WTC11 (cell line): Measurements from ENCODE around the gene TUT4. TPM values are rescaled to one million over a fixed set of nuclear protein-coding genes. Genes with fewer than 3 reads are reported as not detected.

ENCODE experiments used
- ATAC-seq: fragments of 200-7000 bp; cut with Tn5 transposase; 2 replicates; pipeline ENCODE4 v1.10.0; 2021; ENCODE audit warnings: mild to moderate bottlenecking, moderate library complexity
- CTCF ChIA-PET: fragments of 300-600 bp; sonication (Branson Sonifier 250); formaldehyde crosslinking; loops from one replicate; lab custom pipeline; 2021; ENCODE audit warnings: antibody characterized with exemption; lab: Charles Lee
- POLR2A ChIA-PET: fragments of 350-600 bp; sonication (Branson Sonifier 250); formaldehyde crosslinking; loops from one replicate; lab custom pipeline; 2021; ENCODE audit warnings: antibody characterized with exemption; lab: Charles Lee
- DNase-seq: peaks from one replicate; pipeline ENCODE4 v3.0.0; 2021; ENCODE audit warnings: low spot score
- H3K27ac Mint-ChIP-seq: 2 replicates; pipeline ENCODE4 v1.8.0; 2021; ENCODE audit warnings: mixed read lengths
- H3K27me3 Mint-ChIP-seq: 2 replicates; pipeline ENCODE4 v1.8.0; 2021; ENCODE audit warnings: low read depth, mild to moderate bottlenecking, moderate library complexity, mixed read lengths
- H3K36me3 Mint-ChIP-seq: 2 replicates; pipeline ENCODE4 v1.8.0; 2021; ENCODE audit warnings: mixed read lengths
- H3K4me1 Mint-ChIP-seq: 2 replicates; pipeline ENCODE4 v1.8.0; 2022; ENCODE audit warnings: mixed read lengths
- H3K4me3 Mint-ChIP-seq: 2 replicates; pipeline ENCODE4 v1.8.0; 2021; ENCODE audit warnings: mild to moderate bottlenecking, moderate library complexity, mixed read lengths
- H3K9me3 Mint-ChIP-seq: 2 replicates; pipeline ENCODE4 v1.8.0; 2021; ENCODE audit warnings: mixed read lengths
- ARID4B ChIP-seq: sonication (generic); formaldehyde crosslinking; IDR thresholded peaks from 2 replicates; pipeline ENCODE4 v1.8.0; 2023; ENCODE audit warnings: missing genetic modification reagents, mild to moderate bottlenecking, borderline replicate concordance
- EMX1 ChIP-seq: fragments of 250-450 bp; sonication (Bioruptor Pico); IDR thresholded peaks from 2 replicates; pipeline ENCODE4 v1.8.0; 2021; ENCODE audit warnings: mild to moderate bottlenecking
- ERG ChIP-seq: fragments of 250-450 bp; sonication (Bioruptor Pico); IDR thresholded peaks from 2 replicates; pipeline ENCODE4 v1.8.0; 2021; ENCODE audit warnings: mild to moderate bottlenecking
- FOXP4 ChIP-seq: sonication (generic); formaldehyde crosslinking; IDR thresholded peaks from 2 replicates; pipeline ENCODE4 v1.8.0; 2022; ENCODE audit warnings: mild to moderate bottlenecking, missing genetic modification reagents
- GABPB1 ChIP-seq: sonication (generic); formaldehyde crosslinking; IDR thresholded peaks from 2 replicates; pipeline ENCODE4 v1.8.1; 2023; ENCODE audit warnings: mild to moderate bottlenecking, missing genetic modification reagents
- MXD4 ChIP-seq: fragments of 250-450 bp; sonication (Bioruptor Pico); IDR thresholded peaks from 2 replicates; pipeline ENCODE4 v1.8.0; 2021; ENCODE audit warnings: mild to moderate bottlenecking, moderate library complexity, borderline replicate concordance
- NR1H2 ChIP-seq: sonication (generic); formaldehyde crosslinking; IDR thresholded peaks from 2 replicates; pipeline ENCODE4 v1.9.0; 2021; ENCODE audit warnings: mild to moderate bottlenecking, moderate library complexity, missing genetic modification reagents
- NR2C2 ChIP-seq: sonication (generic); formaldehyde crosslinking; IDR thresholded peaks from 2 replicates; pipeline ENCODE4 v1.8.0; 2022; ENCODE audit warnings: mild to moderate bottlenecking, missing genetic modification reagents
- PRRX2 ChIP-seq: fragments of 250-450 bp; sonication (Bioruptor Pico); IDR thresholded peaks from 2 replicates; pipeline ENCODE4 v1.8.0; 2021; ENCODE audit warnings: mild to moderate bottlenecking
- TP53 ChIP-seq: sonication (generic); formaldehyde crosslinking; IDR thresholded peaks from 2 replicates; pipeline ENCODE4 v1.8.1; 2023; ENCODE audit warnings: mild to moderate bottlenecking, missing genetic modification reagents
- ZMAT4 ChIP-seq: fragments of 250-450 bp; sonication (Bioruptor Pico); IDR thresholded peaks from 2 replicates; pipeline ENCODE4 v1.9.0; 2021; ENCODE audit warnings: mild to moderate bottlenecking
- ZNF121 ChIP-seq: sonication (generic); formaldehyde crosslinking; IDR thresholded peaks from 2 replicates; pipeline ENCODE4 v1.8.0; 2023; ENCODE audit warnings: missing genetic modification reagents
- ZNF263 ChIP-seq: sonication (generic); formaldehyde crosslinking; IDR thresholded peaks from 2 replicates; pipeline ENCODE4 v1.8.1; 2022; ENCODE audit warnings: low read depth, mild to moderate bottlenecking, moderate library complexity, missing genetic modification reagents
- ZNF281 ChIP-seq: sonication (generic); formaldehyde crosslinking; IDR thresholded peaks from 2 replicates; pipeline ENCODE4 v1.8.0; 2023; ENCODE audit warnings: mild to moderate bottlenecking, missing genetic modification reagents
- ZNF532 ChIP-seq: fragments of 250-450 bp; sonication (Bioruptor Pico); IDR thresholded peaks from 2 replicates; pipeline ENCODE4 v1.9.0; 2021; ENCODE audit warnings: mild to moderate bottlenecking, borderline replicate concordance
- total RNA-seq: library from RNA; stranded (reverse); gene quantifications from 3 replicates; pipeline ENCODE4 v1.2.3, GENCODE V29; 2021

TUT4 gene
- total RNA-seq, 1 experiment from 2014 or later: 63.3 TPM

GRCh38 chr1:52420713-52421112 lies 132.2 kb downstream of the TUT4 start:
- no peak for DNase-seq
- Mint-ChIP-seq H3K4me3 (no peak overlapping the region), H3K36me3 (peaks cover 39% of the 10 kb centered on the region), H3K27ac (no peak overlapping the region), H3K9me3 (no peaks in the 10 kb centered on the region), H3K27me3 (no peaks in the 10 kb centered on the region), H3K4me1 (peaks cover 1% of the 10 kb centered on the region)
- no peak for ATAC-seq
- TF ChIP-seq NR2C2 (no peak), NR1H2 (CRISPR knock-in tag) (no peak), ZMAT4 (no peak), EMX1 (no peak), ERG (CRISPR knock-in tag) (no peak), ZNF532 (CRISPR knock-in tag) (no peak), GABPB1 (no peak)
- POLR2A ChIA-PET: interaction anchor here (1.5 kb wide), 1 partner anchor 17 kb away, joined by 3 read pairs; the partner anchor contains the start of genes ORC1 and PRPF38A
- CTCF ChIA-PET: no interaction called here

- Mint-ChIP-seq H3K27ac (no peak overlapping the region), H3K4me1 (no peaks in the 10 kb centered on the region), H3K9me3 (no peaks in the 10 kb centered on the region), H3K27me3 (no peaks in the 10 kb centered on the region), H3K36me3 (peaks cover 63% of the 10 kb centered on the region), H3K4me3 (no peak overlapping the region)
- POLR2A ChIA-PET: no interaction called here
- no peak for DNase-seq
- no peak for ATAC-seq
- CTCF ChIA-PET: no interaction called here
- TF ChIP-seq TP53 (CRISPR knock-in tag): no peak
- TF ChIP-seq ZNF121 (CRISPR knock-in tag): no peak
- no peak for TF ChIP-seq MXD4 (CRISPR knock-in tag)
- TF ChIP-seq FOXP4 (CRISPR knock-in tag): no peak
- no peak for TF ChIP-seq ARID4B (CRISPR knock-in tag)
- no peak for TF ChIP-seq PRRX2
- TF ChIP-seq ZNF532 (CRISPR knock-in tag): no peak
- TF ChIP-seq ZNF263: no peak
- TF ChIP-seq ZNF281 (CRISPR knock-in tag): no peak
Observed at GRCh38 chr1:52416811-52417210, 136.1 kb downstream of the TUT4 start.
